Lower lobe of right lung (tissue), 2 donors: ENCODE data around the gene CTNNA2. TPM values are rescaled to one million over a fixed set of nuclear protein-coding genes. Genes with fewer than 3 reads are reported as not detected.

ENCODE experiments used
- ATAC-seq, 2 donors: fragments of 200-7000 bp; cut with Tn5 transposase; one replicate each; pipeline ENCODE4 v1.9.1; 2020 to 2022; ENCODE audit warnings: mild to moderate bottlenecking in 2 of 2, moderate library complexity in 2 of 2
- DNase-seq: peaks from one replicate; pipeline ENCODE4 v3.0.0-alpha.2; 2020
- H3K27ac ChIP-seq: fragments of 200-600 bp; one replicate; pipeline ENCODE4 v1.8.0; 2022
- H3K27me3 ChIP-seq: fragments of 200-600 bp; one replicate; pipeline ENCODE4 v1.8.0; 2022; ENCODE audit warnings: low read depth
- H3K36me3 ChIP-seq: fragments of 200-600 bp; one replicate; pipeline ENCODE4 v1.8.0; 2022; ENCODE audit warnings: mild to moderate bottlenecking
- H3K4me1 ChIP-seq: fragments of 200-600 bp; one replicate; pipeline ENCODE4 v1.8.0; 2022
- H3K4me3 ChIP-seq: fragments of 200-600 bp; one replicate; pipeline ENCODE4 v1.8.0; 2022; ENCODE audit warnings: mild to moderate bottlenecking
- H3K9me3 ChIP-seq: fragments of 200-600 bp; one replicate; pipeline ENCODE4 v1.8.0; 2022
- CTCF ChIP-seq: fragments of 200-600 bp; IDR thresholded peaks from one replicate; pipeline ENCODE4 v1.8.0; 2022; ENCODE audit warnings: antibody characterized with exemption, mild to moderate bottlenecking
- intact Hi-C: fragments of 100-400 bp; cut with DNase I; formaldehyde crosslinking; loops from one replicate; pipeline ENCODE4 v1.11.0; 2022
- total RNA-seq: library from RNA; stranded (reverse); fragmentation: NEBNext Ultra II Directional; extraction: Animal tissue kit (Norgen Biotek cat#: 25700); gene quantifications from one replicate; pipeline ENCODE4 v1.2.1, GENCODE V29; 2021
- donor health status: DM: no; HTN: yes; CAD: no; lungs with severe emphysema.

Gene CTNNA2
- total RNA-seq, 1 donor from 2014 or later = not detected

- no peaks in the 10 kb centered on the region for H3K9me3 ChIP-seq
- no peaks in the 10 kb centered on the region for H3K36me3 ChIP-seq
- ATAC-seq = no peak
- intact Hi-C loops = no loop called here
- no peak for TF ChIP-seq CTCF
- no peak for DNase-seq
- no peak overlapping the region for H3K27ac ChIP-seq
- H3K4me3 ChIP-seq = no peak overlapping the region
- no peaks in the 10 kb centered on the region for H3K4me1 ChIP-seq
- H3K27me3 ChIP-seq = no peaks in the 10 kb centered on the region
Observed at GRCh38 chr2:80374105-80374504, 861.3 kb downstream of the CTNNA2 start.

GRCh38 chr2:80377071-80377470 lies 864.2 kb downstream of the CTNNA2 start:
- Histone ChIP-seq H3K27me3 (no peaks in the 10 kb centered on the region), H3K4me3 (no peak overlapping the region), H3K9me3 (no peaks in the 10 kb centered on the region), H3K36me3 (no peaks in the 10 kb centered on the region), H3K4me1 (no peaks in the 10 kb centered on the region), H3K27ac (no peak overlapping the region)
- intact Hi-C loops = no loop called here
- no peak for TF ChIP-seq CTCF
- DNase-seq (no peak), ATAC-seq (no peak)

- Histone ChIP-seq H3K36me3 (no peaks in the 10 kb centered on the region), H3K4me1 (no peaks in the 10 kb centered on the region), H3K27ac (no peak overlapping the region), H3K27me3 (no peaks in the 10 kb centered on the region), H3K4me3 (no peak overlapping the region), H3K9me3 (no peaks in the 10 kb centered on the region)
- intact Hi-C loops = no loop called here
- TF ChIP-seq CTCF = no peak
- DNase-seq (no peak), ATAC-seq (no peak)
Observed at GRCh38 chr2:80380736-80381135, 867.9 kb downstream of the CTNNA2 start.

- TF ChIP-seq CTCF = no peak
- no peaks in the 10 kb centered on the region for H3K27me3 ChIP-seq
- no peak for DNase-seq
- H3K4me1 ChIP-seq = no peaks in the 10 kb centered on the region
- H3K9me3 ChIP-seq = no peaks in the 10 kb centered on the region
- no peak overlapping the region for H3K27ac ChIP-seq
- intact Hi-C loops = no loop called here
- no peak overlapping the region for H3K4me3 ChIP-seq
- ATAC-seq = no peak
- no peaks in the 10 kb centered on the region for H3K36me3 ChIP-seq
Observed at GRCh38 chr2:80381666-80382065, 868.8 kb downstream of the CTNNA2 start.

GRCh38 chr2:80392441-80392840 lies 879.6 kb downstream of the CTNNA2 start:
- no peaks in the 10 kb centered on the region for H3K36me3 ChIP-seq
- TF ChIP-seq CTCF = no peak

GRCh38 chr2:80393991-80394390 lies 881.1 kb downstream of the CTNNA2 start:
- Histone ChIP-seq H3K4me3 (no peak overlapping the region), H3K4me1 (no peaks in the 10 kb centered on the region), H3K9me3 (no peaks in the 10 kb centered on the region), H3K36me3 (no peaks in the 10 kb centered on the region), H3K27ac (no peak overlapping the region), H3K27me3 (no peaks in the 10 kb centered on the region)
- ATAC-seq (no peak), DNase-seq (no peak)
- TF ChIP-seq CTCF = no peak
- intact Hi-C loops = no loop called here

More at GRCh38 chr2:80392441-80392840, 879.6 kb downstream of the CTNNA2 start:
- Histone ChIP-seq H3K4me1 (no peaks in the 10 kb centered on the region), H3K9me3 (no peaks in the 10 kb centered on the region), H3K4me3 (no peak overlapping the region), H3K27ac (no peak overlapping the region), H3K27me3 (no peaks in the 10 kb centered on the region)
- DNase-seq (no peak), ATAC-seq (no peak)
- intact Hi-C loops = no loop called here
